Measurements from ENCODE around the gene FAM185A. TPM values are rescaled to one million over a fixed set of nuclear protein-coding genes. Genes with fewer than 3 reads are reported as not detected.

FAM185A gene
- total RNA-seq, 2 experiments from 2014 or later, result 9.4 to 10.5 TPM

GRCh38 chr7:102819151-102819550, 70.4 kb downstream of the FAM185A start:
- no peak overlapping the region for H3K4me3 Mint-ChIP-seq
- H3K4me1 Mint-ChIP-seq (ENCODE audit: low read depth), result peaks cover 2% of the 10 kb centered on the region
- ChIA-PET POLR2A (no interaction called here), CTCF (no interaction called here)
- no peak for DNase-seq
- no peak for ATAC-seq
- H3K27me3 Mint-ChIP-seq (ENCODE audit: low read depth), result no peaks in the 10 kb centered on the region
- no peaks in the 10 kb centered on the region for H3K9me3 Mint-ChIP-seq (ENCODE audit: insufficient read depth)
- H3K27ac Mint-ChIP-seq, result no peak overlapping the region
- H3K36me3 Mint-ChIP-seq (ENCODE audit: low read depth), result no peaks in the 10 kb centered on the region

- no peak overlapping the region for H3K27ac Mint-ChIP-seq
- no peaks in the 10 kb centered on the region for H3K36me3 Mint-ChIP-seq (ENCODE audit: low read depth)
- ChIA-PET POLR2A (no interaction called here), CTCF (interaction anchor here (2.1 kb wide), 1 partner anchor 11 kb away, joined by 5 read pairs; no protein-coding TSS in a partner anchor)
- no peaks in the 10 kb centered on the region for H3K9me3 Mint-ChIP-seq (ENCODE audit: insufficient read depth)
- H3K4me1 Mint-ChIP-seq (ENCODE audit: low read depth), result no peaks in the 10 kb centered on the region
- no peak for DNase-seq
- no peaks in the 10 kb centered on the region for H3K27me3 Mint-ChIP-seq (ENCODE audit: low read depth)
- ATAC-seq, result no peak
- no peak overlapping the region for H3K4me3 Mint-ChIP-seq
These were observed 73.4 kb downstream of the FAM185A start for GRCh38 chr7:102821994-102822747.

GRCh38 chr7:102823390-102824119, 74.8 kb downstream of the FAM185A start:
- no peaks in the 10 kb centered on the region for H3K4me1 Mint-ChIP-seq (ENCODE audit: low read depth)
- POLR2A ChIA-PET, result no interaction called here

GRCh38 chr7:102828286-102828685, 79.5 kb downstream of the FAM185A start:
- ChIA-PET POLR2A (no interaction called here), CTCF (no interaction called here)
- Mint-ChIP-seq H3K36me3 (ENCODE audit: low read depth) (no peaks in the 10 kb centered on the region), H3K9me3 (ENCODE audit: insufficient read depth) (no peaks in the 10 kb centered on the region), H3K4me1 (ENCODE audit: low read depth) (no peaks in the 10 kb centered on the region), H3K4me3 (no peak overlapping the region), H3K27ac (no peak overlapping the region), H3K27me3 (ENCODE audit: low read depth) (no peaks in the 10 kb centered on the region)
- DNase-seq (no peak), ATAC-seq (no peak)

More at GRCh38 chr7:102823390-102824119, 74.8 kb downstream of the FAM185A start:
- Mint-ChIP-seq H3K4me3 (no peak overlapping the region), H3K27ac (no peak overlapping the region), H3K27me3 (ENCODE audit: low read depth) (no peaks in the 10 kb centered on the region), H3K36me3 (ENCODE audit: low read depth) (no peaks in the 10 kb centered on the region), H3K9me3 (ENCODE audit: insufficient read depth) (no peaks in the 10 kb centered on the region)
- ATAC-seq (no peak), DNase-seq (no peak)
- CTCF ChIA-PET, result no interaction called here

GRCh38 chr7:102829075-102829474, 80.3 kb downstream of the FAM185A start:
- H3K27ac Mint-ChIP-seq, result no peak overlapping the region
- CTCF ChIA-PET, result no interaction called here
- H3K4me1 Mint-ChIP-seq (ENCODE audit: low read depth), result no peaks in the 10 kb centered on the region
- no peaks in the 10 kb centered on the region for H3K36me3 Mint-ChIP-seq (ENCODE audit: low read depth)
- ATAC-seq (no peak), DNase-seq (no peak)
- no peak overlapping the region for H3K4me3 Mint-ChIP-seq
- no peaks in the 10 kb centered on the region for H3K9me3 Mint-ChIP-seq (ENCODE audit: insufficient read depth)
- POLR2A ChIA-PET, result no interaction called here
- H3K27me3 Mint-ChIP-seq (ENCODE audit: low read depth), result no peaks in the 10 kb centered on the region

GRCh38 chr7:102830197-102830596, 81.4 kb downstream of the FAM185A start:
- Mint-ChIP-seq H3K4me1 (ENCODE audit: low read depth) (peaks cover 5% of the 10 kb centered on the region), H3K4me3 (no peak overlapping the region), H3K27ac (no peak overlapping the region), H3K27me3 (ENCODE audit: low read depth) (no peaks in the 10 kb centered on the region), H3K9me3 (ENCODE audit: insufficient read depth) (no peaks in the 10 kb centered on the region), H3K36me3 (ENCODE audit: low read depth) (no peaks in the 10 kb centered on the region)
- DNase-seq (no peak), ATAC-seq (no peak)
- CTCF ChIA-PET, result interaction anchor here (0.7 kb wide), 1 partner anchor 40 kb away, joined by 3 read pairs; no protein-coding TSS in a partner anchor
- POLR2A ChIA-PET, result no interaction called here

GRCh38 chr7:102832674-102833073, 83.9 kb downstream of the FAM185A start:
- ChIA-PET CTCF (interaction anchor here (1.0 kb wide), 1 partner anchor 11 kb away, joined by 5 read pairs; no protein-coding TSS in a partner anchor), POLR2A (no interaction called here)
- Mint-ChIP-seq H3K27me3 (ENCODE audit: low read depth) (no peaks in the 10 kb centered on the region), H3K27ac (no peak overlapping the region), H3K9me3 (ENCODE audit: insufficient read depth) (no peaks in the 10 kb centered on the region), H3K36me3 (ENCODE audit: low read depth) (no peaks in the 10 kb centered on the region), H3K4me1 (ENCODE audit: low read depth) (peaks cover 6% of the 10 kb centered on the region), H3K4me3 (no peak overlapping the region)
- DNase-seq, result no peak
- ATAC-seq, result no peak

GRCh38 chr7:102833343-102833742, 84.5 kb downstream of the FAM185A start:
- H3K4me1 Mint-ChIP-seq (ENCODE audit: low read depth), result peaks cover 6% of the 10 kb centered on the region
- POLR2A ChIA-PET, result no interaction called here
- no peak overlapping the region for H3K27ac Mint-ChIP-seq
- ATAC-seq (no peak), DNase-seq (no peak)
- CTCF ChIA-PET, result interaction anchor here (1.0 kb wide), 1 partner anchor 12 kb away, joined by 5 read pairs; no protein-coding TSS in a partner anchor
- H3K36me3 Mint-ChIP-seq (ENCODE audit: low read depth), result no peaks in the 10 kb centered on the region
- no peaks in the 10 kb centered on the region for H3K27me3 Mint-ChIP-seq (ENCODE audit: low read depth)
- H3K9me3 Mint-ChIP-seq (ENCODE audit: insufficient read depth), result no peaks in the 10 kb centered on the region
- H3K4me3 Mint-ChIP-seq, result no peak overlapping the region

GRCh38 chr7:102834466-102834865, 85.7 kb downstream of the FAM185A start:
- no peak overlapping the region for H3K4me3 Mint-ChIP-seq
- H3K4me1 Mint-ChIP-seq (ENCODE audit: low read depth), result peaks cover 6% of the 10 kb centered on the region
- ChIA-PET POLR2A (no interaction called here), CTCF (no interaction called here)
- DNase-seq (no peak), ATAC-seq (no peak)
- H3K9me3 Mint-ChIP-seq (ENCODE audit: insufficient read depth), result no peaks in the 10 kb centered on the region
- no peaks in the 10 kb centered on the region for H3K27me3 Mint-ChIP-seq (ENCODE audit: low read depth)
- H3K36me3 Mint-ChIP-seq (ENCODE audit: low read depth), result no peaks in the 10 kb centered on the region
- H3K27ac Mint-ChIP-seq, result no peak overlapping the region

- ChIA-PET POLR2A (no interaction called here), CTCF (no interaction called here)
- H3K9me3 Mint-ChIP-seq (ENCODE audit: insufficient read depth), result no peaks in the 10 kb centered on the region
- no peaks in the 10 kb centered on the region for H3K27me3 Mint-ChIP-seq (ENCODE audit: low read depth)
- H3K4me1 Mint-ChIP-seq (ENCODE audit: low read depth), result peaks cover 6% of the 10 kb centered on the region
- peak; percentile 68 for ATAC-seq
- no peak overlapping the region for H3K4me3 Mint-ChIP-seq
- H3K36me3 Mint-ChIP-seq (ENCODE audit: low read depth), result no peaks in the 10 kb centered on the region
- no peak overlapping the region for H3K27ac Mint-ChIP-seq
- peak; percentile 23 for DNase-seq
These were observed 86.2 kb downstream of the FAM185A start for GRCh38 chr7:102834999-102835398.

- no peak for DNase-seq
- ChIA-PET CTCF (no interaction called here), POLR2A (interaction anchor here (0.8 kb wide), 1 partner anchor 10 kb away, joined by 4 read pairs; no protein-coding TSS in a partner anchor)
- Mint-ChIP-seq H3K27me3 (ENCODE audit: low read depth) (no peaks in the 10 kb centered on the region), H3K36me3 (ENCODE audit: low read depth) (no peaks in the 10 kb centered on the region), H3K27ac (no peak overlapping the region), H3K4me1 (ENCODE audit: low read depth) (peaks cover 6% of the 10 kb centered on the region), H3K4me3 (no peak overlapping the region), H3K9me3 (ENCODE audit: insufficient read depth) (no peaks in the 10 kb centered on the region)
- ATAC-seq, result no peak
These were observed 87.6 kb downstream of the FAM185A start for GRCh38 chr7:102836191-102836919.

GRCh38 chr7:102836977-102837376, 88.2 kb downstream of the FAM185A start:
- Mint-ChIP-seq H3K4me3 (no peak overlapping the region), H3K27ac (no peak overlapping the region), H3K4me1 (ENCODE audit: low read depth) (peaks cover 6% of the 10 kb centered on the region), H3K36me3 (ENCODE audit: low read depth) (no peaks in the 10 kb centered on the region), H3K27me3 (ENCODE audit: low read depth) (no peaks in the 10 kb centered on the region), H3K9me3 (ENCODE audit: insufficient read depth) (no peaks in the 10 kb centered on the region)
- CTCF ChIA-PET, result no interaction called here
- ATAC-seq, result no peak
- no peak for DNase-seq
- POLR2A ChIA-PET, result interaction anchor here (0.8 kb wide), 1 partner anchor 10 kb away, joined by 4 read pairs; no protein-coding TSS in a partner anchor
